Measurements from ENCODE around the gene PSD2.

Gene PSD2

DNA sequence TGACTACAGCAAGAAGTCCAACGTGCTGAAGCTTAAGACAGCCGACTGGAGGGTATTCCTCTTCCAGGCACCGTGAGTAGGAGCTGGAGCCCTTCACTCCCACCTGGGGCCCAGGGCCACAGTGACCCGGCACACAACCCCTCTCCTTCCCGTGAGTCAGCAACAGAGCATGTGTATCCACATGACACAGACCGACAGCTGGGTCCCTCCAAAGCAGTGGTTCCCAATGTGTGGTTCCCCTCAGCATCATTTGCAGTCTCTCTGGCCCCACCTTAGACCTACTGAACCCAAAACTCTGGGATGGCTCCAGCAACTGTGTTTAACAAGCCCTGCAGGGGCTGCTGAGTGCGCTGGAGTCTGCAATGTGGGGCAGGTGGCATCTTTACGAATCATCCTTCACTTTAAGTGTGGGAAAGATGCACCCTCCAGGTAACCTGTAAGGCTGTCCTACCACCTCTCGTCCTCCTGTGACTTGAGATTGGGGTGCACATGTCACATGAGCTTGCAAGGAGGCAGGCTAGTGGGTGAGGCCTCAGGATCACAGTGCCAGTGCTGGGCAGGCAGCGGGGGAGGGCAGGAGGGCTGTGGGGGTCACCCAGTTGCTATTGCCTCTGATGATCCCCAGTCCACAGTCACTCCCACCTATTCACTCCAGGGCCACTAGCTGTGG, 42.2 kb downstream of the PSD2 start:
- no peak for TF ChIP-seq CTCF (conservative IDR thresholded peaks at IDR 0.05)
- no peak overlapping the region for H3K27ac ChIP-seq

DNA sequence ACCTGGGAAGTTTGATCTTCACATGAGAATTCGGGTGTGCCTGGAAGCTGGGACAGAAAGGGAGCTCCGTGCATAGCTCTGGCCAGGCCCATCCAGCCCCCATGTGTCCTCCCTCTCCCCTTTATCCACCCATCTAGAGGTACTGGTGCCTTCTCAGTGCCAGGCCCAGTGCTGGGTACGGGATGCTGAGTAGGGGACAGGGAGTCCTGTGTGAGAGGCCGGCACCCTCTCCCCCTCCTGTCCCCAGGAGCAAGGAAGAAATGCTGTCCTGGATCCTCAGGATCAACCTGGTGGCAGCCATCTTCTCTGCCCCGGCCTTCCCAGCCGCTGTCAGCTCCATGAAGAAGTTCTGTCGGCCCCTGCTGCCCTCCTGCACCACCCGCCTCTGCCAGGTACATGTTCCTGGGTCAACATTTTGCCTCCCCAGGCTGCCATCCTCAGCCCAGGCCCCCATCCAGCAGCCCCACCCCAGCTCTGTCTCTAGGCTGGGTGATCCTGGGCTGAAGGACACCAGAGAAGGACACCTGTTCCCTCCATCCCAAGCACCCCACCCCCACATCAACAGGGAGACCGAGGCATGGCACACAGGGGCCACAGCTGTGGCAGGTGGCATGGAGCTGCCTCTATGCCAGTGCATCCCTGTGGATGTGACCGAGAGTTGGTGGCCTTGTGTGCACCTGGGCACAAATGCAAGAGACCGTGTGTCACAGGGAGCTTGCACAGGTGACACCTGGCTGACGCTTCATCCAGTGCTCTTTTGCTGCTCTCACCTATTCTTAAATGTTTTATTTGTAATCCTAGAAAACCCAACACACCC, 43.0 kb downstream of the PSD2 start:
- no peak for TF ChIP-seq CTCF (conservative IDR thresholded peaks at IDR 0.05)
- no peak overlapping the region for H3K27ac ChIP-seq

- TF ChIP-seq CTCF (conservative IDR thresholded peaks at IDR 0.05): no peak
- no peak overlapping the region for H3K27ac ChIP-seq
Measured at GRCh38 chr5:139839232-139839815, 43.7 kb downstream of the PSD2 start.

DNA sequence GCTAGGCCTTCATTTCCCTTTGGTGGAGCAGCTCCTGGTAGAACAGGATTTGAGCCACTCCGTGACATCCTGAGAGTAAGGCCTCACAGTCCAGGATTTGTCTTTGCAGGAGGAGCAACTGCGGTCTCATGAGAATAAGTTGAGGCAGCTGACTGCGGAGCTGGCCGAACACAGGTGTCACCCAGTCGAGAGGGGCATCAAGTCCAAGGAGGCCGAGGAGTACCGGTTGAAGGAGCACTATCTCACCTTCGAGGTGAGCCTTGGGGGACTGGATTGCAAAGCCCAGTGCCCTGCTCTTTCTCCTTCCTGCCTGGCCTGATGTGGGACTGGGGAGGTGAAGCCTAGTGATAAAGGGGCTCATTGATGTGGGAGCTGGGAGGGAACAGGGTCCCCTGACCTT, 44.3 kb downstream of the PSD2 start:
- no peak overlapping the region for H3K27ac ChIP-seq
- TF ChIP-seq CTCF (conservative IDR thresholded peaks at IDR 0.05): no peak

GRCh38 chr5:139841549-139841948, 45.9 kb downstream of the PSD2 start:
- H3K27ac ChIP-seq: no peak overlapping the region
- TF ChIP-seq CTCF (conservative IDR thresholded peaks at IDR 0.05): no peak

GRCh38 chr5:139842321-139842720, 46.7 kb downstream of the PSD2 start:
- TF ChIP-seq CTCF (conservative IDR thresholded peaks at IDR 0.05): no peak
- no peak overlapping the region for H3K27ac ChIP-seq

DNA sequence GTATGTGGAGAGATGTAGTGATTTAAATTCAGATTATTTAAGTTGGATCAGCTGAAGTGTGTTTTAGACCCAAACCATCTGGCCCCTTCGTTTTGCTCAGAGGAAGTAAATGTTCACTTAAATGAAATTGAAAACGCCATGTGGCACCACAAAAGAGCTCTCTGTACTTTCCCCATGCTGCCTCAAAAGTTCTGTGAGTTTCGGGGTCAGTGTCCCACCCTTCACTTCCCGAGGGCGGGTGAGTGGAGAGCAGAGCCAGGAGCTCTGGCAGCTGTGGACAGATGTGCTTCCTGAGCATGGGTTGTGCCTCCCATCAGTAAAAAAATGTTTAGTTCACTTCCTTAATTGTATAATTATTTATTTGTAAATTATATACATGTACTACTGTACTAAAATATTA, 48.4 kb downstream of the PSD2 start:
- TF ChIP-seq CTCF (conservative IDR thresholded peaks at IDR 0.05): no peak
- H3K27ac ChIP-seq: no peak overlapping the region

Data from VCaP (cell line).